Stimulated activated CD4-positive, alpha-beta T cell treated with anti-CD3 and anti-CD28 coated beads, Interleukin-1b, Interleukin-23, amount 100 ng/mL, for 1 hour (primary cell): ENCODE results near the gene XRCC6.
A peak's percentile ranks its signal among the peaks of the same experiment; 100 is the strongest.
"Not testable (repeated sequence)": the region's sequence is repeated elsewhere in the genome, so short reads cannot be mapped to it uniquely, and the experiment has no call there.

Source experiments
- DNase-seq, 2 donors: peaks; one replicate each; pipeline ENCODE4 v3.0.0-alpha.2; 2020; ENCODE audit warnings: low read depth in 2 of 2

The XRCC6 gene

GRCh38 chr22:41686890-41687289 is 65.8 kb downstream of the XRCC6 start:
- not testable (repeated sequence) for DNase-seq

DNA sequence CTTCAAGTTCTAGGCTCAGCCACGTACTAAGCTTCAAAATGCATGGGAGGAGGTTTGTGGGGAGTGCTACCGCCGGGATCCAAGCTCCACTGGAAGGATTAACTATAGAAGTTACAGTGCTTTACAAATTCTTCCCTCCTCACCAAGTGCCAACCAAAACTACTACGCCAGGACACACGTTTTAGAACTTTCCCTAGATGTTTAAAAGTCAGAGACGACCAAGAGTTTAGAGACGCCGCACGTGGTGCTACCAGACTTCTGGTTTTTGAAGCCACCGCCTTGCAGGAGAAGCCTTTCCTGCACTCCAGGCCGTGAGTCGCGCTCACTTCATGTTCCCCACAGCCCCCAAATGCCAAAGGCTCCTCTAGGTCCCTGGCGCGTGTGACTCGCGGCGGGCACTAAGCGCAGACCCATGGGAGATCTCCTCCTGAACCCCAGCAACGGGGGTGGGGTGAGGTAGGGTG is 66.8 kb downstream of the XRCC6 start:
- no peak for DNase-seq

DNA sequence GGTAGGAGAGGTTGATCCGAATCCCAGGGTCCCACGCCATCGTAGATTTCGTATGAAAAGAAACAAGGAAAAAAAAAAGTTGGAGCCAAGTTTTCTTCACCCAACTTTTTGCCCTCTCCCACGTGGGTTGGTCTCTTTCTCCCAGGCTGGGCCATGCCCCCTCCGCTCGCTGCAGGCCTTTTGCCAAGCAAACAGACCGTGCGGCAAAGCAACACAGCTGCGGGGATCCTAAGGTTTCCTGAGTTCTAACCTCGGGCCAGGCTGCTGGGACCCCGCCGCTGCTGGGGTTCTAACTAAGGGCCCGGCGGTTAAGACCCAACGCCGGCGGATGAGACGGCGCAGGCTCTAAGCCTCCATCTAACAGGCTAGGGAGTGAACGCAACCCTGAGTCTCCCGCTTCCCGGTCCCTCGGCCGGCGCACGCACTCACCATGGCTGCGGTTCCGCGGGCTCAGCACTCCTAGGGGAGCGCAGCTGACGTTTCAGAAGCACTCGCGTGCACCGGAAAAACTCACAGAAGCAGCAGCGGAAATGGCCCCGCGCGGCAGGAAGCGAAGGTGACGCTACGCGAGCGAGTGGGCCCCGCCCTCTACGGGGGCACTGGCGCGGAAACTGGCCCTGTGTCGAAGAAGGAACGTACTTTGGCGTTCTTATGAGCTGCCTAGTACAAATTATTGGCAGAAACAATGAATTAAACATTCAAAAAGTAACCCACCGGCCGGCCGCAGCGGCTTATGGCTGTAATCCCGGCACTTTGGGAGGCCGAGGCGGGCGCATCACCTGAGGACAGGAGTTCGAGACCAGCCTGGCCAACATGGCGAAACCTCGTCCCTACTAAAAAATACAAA is 67.5 kb downstream of the XRCC6 start, which contains the start of gene SNU13:
Gene SNU13, minus strand, starts transcription at position 503 of the 847 bp plus-strand sequence. Its CDS starts 71 bp downstream, at position 432.
- DNase-seq = peak; percentile 70 to 81

GRCh38 chr22:41690476-41690875 is 69.4 kb downstream of the XRCC6 start:
- DNase-seq = no peak

GRCh38 chr22:41695211-41695610 is 74.1 kb downstream of the XRCC6 start:
- DNase-seq = no peak

DNA sequence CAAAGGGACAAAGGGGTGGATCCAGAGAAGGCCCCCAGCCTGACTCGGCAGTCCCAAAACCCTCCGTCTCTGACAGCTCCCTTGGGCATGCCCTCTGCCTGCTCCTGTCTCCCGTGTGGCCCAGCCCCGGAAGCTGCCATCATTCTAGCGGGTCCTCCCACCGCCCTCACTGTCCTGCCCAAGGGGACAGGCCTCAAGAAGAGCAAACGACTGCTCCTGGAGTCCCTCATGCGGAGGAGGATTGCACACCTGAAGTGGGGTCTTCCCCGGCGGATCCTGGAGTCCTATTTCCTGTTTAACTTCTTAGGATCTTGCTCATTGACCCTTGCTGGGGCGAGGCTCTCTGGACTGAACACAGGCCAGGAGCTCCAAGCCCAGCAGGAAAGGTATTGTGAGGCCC is 75.6 kb downstream of the XRCC6 start:
- no peak for DNase-seq

DNA sequence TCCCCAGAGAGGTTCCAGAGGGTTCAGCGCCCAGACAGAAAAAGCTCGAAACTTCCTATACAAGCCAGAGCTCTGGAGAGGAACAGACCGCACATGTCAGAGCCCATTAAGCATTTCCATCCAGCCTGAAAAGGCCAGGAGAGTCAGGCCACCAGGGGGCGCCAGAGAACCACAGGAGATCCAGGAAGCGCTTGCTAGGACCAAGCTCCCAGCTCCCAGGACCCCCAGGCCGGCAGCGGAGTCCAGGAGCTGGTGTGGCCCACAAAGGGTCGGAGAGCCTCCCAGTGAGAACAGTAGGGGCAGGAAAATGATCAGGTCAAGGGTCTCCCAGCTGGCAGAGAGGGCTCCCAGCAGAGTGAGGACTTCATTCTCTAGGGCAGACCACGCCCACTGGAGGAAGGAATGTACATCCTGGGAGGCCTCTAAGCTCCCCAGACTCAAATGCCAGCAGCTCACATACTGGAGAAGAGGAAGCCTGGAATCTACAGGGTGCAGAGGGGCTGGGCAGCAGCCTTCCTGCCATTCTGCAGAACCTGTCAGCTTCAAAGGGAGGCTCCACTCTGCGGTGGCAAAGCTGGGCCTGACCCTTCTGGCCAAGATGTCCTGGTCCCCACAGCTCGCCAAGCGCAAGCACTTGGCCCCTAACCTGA is 76.2 kb downstream of the XRCC6 start:
- peak; percentile 84 to 97 for DNase-seq

- DNase-seq = peak; percentile 84 to 86
Measured at GRCh38 chr22:41699264-41700107, 78.4 kb downstream of the XRCC6 start, which contains the start of gene MEI1. MEI1 (plus strand) TSS chr22:41699503; CDS start chr22:41699539, 36 bp downstream.

- no peak for DNase-seq
Measured at GRCh38 chr22:41700108-41700364, 78.9 kb downstream of the XRCC6 start.

GRCh38 chr22:41702763-41703162 is 81.7 kb downstream of the XRCC6 start:
- no peak for DNase-seq

DNA sequence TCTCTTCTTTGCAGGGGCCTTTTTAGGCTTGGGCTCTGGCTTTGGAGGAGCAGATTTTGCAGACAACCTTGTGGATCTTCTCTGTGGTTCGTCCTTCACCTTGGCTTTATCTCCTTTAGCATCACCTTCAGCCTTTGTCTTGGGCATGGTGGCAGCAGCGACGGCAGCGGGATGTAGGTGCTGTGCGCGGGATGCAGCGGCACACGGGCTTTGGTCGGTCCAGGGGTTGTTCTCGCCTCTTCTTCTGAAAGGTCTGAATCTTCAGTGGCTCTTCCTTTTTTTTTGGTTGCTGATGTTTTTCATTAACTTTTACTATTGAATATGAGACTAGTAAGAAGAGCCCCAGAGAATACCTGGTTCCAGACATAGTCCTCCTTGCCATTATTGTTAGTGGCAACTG is 88.2 kb downstream of the XRCC6 start:
- no peak for DNase-seq

- DNase-seq = no peak
Measured at GRCh38 chr22:41713004-41713403, 91.9 kb downstream of the XRCC6 start.
